GM18505 (cell line): Measurements from ENCODE around the gene SERPINB8.
A peak's percentile ranks its signal among the peaks of the same experiment; 100 is the strongest.
"Not testable (repeated sequence)": the region's sequence is repeated elsewhere in the genome, so short reads cannot be mapped to it uniquely, and the experiment has no call there.

ENCODE experiments used
- ATAC-seq: cut with Tn5 transposase; IDR thresholded peaks from one replicate; pipeline ENCODE4 v1.9.1; 2021; ENCODE audit not compliant: unreplicated experiment
- POLR2A ChIP-seq: IDR thresholded peaks from 4 replicates; pipeline ENCODE4 v1.6.1; 2011; ENCODE audit warnings: borderline replicate concordance; ENCODE audit not compliant: insufficient read depth, insufficient read length; ENCODE audit errors: extremely low read depth

Gene SERPINB8, protein sequence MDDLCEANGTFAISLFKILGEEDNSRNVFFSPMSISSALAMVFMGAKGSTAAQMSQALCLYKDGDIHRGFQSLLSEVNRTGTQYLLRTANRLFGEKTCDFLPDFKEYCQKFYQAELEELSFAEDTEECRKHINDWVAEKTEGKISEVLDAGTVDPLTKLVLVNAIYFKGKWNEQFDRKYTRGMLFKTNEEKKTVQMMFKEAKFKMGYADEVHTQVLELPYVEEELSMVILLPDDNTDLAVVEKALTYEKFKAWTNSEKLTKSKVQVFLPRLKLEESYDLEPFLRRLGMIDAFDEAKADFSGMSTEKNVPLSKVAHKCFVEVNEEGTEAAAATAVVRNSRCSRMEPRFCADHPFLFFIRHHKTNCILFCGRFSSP

DNA sequence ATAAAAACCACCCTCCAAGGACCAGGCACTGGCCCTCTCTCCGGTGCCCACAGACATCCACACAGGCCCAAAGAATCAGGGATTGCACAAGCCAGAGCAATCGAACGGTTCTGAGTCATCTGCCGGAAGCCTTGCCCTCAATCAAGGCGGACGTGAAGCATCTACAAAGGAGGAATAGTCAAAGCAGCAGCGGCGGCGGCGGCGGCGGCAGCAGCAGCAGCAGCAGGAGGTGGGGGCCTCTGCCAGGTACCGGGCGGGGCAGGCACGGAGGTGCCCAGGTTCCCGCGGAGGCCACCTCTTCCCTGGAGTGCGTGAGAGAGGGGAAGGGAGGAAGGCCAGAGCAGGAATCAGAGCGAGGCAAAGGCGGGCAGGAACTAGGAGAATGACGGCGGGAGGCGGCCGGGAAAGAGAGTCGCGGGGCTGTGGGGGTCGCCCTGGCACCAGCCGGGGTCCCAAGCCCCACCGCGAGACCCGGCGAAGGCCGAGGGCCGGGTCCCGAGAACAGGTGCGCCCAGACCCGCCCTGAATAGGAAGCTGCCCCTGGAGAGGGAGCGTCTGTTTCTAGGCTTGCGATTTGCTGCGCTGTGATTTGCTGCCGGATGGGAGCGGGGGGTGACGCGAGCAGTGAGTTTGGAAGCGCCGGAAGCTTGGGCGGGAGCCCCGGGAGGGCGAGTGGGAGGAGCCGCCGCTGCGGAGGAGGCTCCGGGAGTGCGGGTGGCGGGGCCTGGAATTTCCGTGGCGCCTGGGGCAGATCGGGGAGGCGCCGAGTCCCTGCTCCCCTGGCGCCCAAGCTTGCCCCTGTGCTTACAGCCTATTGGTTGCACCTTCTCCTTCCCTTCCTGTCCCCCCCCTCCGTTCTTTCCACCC, at the start of gene SERPINB8:
Gene SERPINB8, plus strand, starts transcription at position 140 of the 867 bp plus-strand sequence. CDS start 8,228 bp downstream, outside the sequence.
- peak; percentile 92 for ATAC-seq
- TF ChIP-seq POLR2A: peak; percentile 83

DNA sequence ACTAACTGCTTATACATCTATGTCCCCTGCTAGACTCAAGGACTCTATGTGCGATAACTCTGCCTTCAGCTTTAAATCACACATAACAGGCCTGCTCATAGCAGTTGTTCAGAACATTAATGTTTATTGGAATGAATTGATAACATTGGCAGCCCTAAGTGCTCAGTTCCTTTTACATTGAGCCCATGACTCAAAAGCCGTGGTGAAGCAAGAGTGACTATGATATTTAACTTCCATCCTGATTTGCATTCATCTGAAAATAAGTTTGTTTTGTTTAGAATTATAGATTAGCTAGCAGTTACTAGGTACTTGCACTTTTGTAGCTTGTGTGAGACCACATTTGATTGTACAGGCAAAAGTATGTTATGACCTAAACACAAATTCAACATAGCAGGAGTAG, 47.8 kb upstream of the SERPINB8 start:
- no peak for TF ChIP-seq POLR2A
- no peak for ATAC-seq

DNA sequence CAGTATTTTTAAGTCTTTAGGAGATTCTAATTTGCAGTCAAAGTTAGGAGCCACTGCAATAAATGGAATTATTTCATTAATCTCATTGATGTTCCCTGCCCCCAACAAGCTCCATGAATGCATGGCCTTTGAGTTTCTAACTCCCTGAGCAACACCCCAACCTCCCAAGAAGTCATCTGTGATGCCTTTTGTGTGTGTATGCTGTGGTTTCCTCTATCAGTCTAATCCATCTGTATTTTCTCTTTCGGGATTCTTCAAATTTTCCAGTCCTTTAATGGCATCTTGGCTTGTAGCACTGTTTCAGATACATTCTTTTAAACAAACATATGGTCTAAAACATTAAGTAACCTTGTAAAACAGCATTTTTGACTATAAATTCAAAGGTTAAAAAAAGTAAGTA, 45.3 kb upstream of the SERPINB8 start:
- TF ChIP-seq POLR2A: no peak
- ATAC-seq: no peak

DNA sequence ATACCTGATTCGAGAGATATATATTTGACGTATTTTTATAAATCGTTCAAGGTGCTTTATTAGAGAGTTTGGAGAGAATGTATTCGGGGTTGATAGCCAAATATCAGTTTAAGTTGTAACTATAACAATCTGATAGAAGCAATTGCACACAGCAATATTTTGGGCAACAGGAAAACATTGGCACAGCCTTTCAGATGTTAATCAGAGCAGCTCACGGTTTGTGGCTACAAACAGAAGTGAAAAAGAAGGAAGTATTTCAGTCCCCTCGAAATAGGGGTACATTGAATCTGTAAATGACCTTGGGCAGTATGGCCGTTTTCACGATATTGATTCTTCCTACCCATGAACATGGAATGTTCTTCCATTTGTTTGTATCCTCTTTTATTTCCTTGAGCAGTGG, 41.5 kb upstream of the SERPINB8 start:
- no peak for ATAC-seq
- no peak for TF ChIP-seq POLR2A

DNA sequence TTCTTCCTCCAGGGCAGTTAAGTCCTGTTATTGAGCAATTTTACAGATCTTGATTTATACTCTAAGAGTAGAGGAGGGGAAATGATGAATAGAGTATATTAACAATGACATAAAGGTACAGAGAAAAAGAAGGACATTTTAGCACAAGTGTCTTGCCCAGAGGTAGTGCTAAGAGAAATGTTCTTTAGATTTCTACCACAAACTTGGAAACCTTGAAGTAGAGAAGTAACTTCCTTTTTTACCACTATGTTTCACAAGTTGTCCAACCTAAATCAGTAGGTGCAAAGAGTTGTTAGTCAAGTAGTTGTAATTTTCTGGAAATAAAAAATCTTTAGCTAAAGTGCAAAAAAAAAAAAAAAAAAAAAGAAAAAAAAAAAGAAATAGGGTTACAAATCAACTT, 40.5 kb upstream of the SERPINB8 start:
- not testable (repeated sequence) for ATAC-seq

DNA sequence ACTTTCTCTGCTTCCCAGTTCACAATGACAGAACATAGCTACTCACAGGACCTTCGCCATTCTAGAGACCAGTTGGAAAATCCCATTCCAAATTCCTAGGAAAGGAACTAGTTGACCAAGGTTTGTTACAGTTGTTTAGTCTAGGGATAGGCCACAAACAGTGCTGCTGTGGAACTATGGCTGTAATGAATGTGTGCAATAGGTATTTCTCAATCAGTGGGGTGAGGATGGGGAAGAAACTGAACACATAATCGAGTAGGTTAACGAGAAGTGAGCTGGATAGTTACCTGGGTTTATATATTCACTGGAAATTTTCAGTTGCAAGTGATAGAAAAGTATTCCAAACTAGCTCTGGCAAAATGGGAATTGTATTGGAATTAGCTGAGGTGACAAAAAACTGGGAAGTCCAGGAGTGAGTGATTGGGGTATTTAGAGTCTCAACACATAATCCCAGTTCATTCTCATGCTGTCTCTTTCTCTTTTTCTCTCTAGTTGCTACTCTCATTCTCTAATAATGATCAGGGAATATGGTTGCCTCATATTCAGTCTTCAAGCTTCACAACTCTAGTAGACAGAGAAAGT, 39.0 kb upstream of the SERPINB8 start:
- ATAC-seq: no peak
- TF ChIP-seq POLR2A: no peak

DNA sequence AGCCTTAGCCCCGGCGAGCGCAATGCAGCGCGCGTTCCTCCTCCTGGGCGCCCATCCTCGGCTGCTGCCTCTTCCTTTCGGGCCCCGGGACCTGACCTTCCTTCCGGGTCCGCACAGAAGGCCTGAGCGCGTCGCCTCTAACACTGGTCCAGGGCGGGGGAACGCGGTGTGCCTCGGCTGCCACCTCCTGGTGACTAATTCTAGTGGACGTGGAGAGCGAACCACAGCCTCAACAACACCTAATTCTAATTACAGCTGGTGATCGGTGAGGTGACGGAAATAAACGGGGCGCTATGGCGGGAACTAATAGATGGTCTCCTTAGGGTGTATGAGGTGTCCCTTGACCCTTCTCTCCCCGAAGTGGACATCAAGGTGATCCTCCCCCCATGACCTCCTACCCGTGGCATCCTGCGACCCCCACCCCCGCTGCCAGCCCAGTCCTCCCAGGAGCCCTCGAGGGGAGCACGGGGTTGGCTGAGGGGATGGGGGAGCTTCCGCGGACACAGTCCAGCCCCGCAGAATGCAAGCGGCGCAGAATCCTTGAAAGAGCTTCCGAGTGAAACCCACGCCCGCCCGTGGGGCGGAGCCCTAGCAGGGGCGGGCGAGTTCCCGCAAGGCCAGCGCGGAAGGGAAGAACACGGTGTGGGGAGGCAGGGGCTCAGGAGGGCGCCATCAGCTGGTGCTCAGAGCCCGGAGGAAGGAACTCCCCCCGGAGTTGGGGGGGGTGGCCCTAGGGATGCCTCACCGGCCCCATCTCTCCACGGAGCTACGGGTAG, 33.5 kb upstream of the SERPINB8 start:
- peak; percentile 97 for ATAC-seq
- peak; percentile 43 for TF ChIP-seq POLR2A

DNA sequence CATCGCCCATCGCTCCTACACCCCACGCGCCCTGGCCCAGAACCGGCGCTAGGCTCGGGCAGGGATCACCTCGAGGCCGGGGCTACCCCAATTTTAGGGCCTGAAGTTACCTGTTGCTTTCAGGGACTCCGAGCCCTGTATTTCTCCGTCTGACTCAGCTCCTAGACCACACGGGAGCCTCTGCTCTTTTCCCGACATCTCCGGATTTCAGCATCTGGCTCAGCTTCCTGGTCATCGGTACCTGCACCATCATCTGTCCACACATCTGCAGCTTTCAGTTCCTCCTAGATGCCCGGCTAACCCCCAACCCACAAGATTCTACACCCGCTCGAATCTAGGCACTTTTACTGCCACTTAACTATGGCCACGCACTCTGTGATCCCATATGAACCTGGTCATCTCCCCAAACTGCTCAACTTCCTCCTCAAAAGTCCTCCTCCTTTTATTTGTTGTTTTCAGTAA, 32.9 kb upstream of the SERPINB8 start:
- no peak for TF ChIP-seq POLR2A
- no peak for ATAC-seq

DNA sequence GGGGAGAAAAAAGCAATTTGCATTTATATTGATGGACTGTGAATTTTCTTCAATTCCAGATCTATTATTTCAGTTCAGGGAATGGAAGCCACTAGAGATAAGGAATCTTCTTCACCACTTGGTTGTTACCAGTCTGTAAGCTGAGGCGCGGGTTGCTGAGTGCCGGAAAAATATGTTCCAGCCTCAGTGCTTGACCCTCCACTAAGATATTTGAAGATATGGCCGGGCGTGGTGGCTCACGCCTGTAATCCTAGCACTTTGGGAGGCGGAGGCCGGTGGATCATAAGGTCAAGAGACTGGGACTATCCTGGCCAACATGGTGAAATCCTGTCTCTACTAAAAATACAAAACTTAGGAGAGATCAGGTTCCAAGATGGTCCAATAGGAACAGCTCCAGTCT, 29.9 kb upstream of the SERPINB8 start:
- no peak for TF ChIP-seq POLR2A
- ATAC-seq: no peak

DNA sequence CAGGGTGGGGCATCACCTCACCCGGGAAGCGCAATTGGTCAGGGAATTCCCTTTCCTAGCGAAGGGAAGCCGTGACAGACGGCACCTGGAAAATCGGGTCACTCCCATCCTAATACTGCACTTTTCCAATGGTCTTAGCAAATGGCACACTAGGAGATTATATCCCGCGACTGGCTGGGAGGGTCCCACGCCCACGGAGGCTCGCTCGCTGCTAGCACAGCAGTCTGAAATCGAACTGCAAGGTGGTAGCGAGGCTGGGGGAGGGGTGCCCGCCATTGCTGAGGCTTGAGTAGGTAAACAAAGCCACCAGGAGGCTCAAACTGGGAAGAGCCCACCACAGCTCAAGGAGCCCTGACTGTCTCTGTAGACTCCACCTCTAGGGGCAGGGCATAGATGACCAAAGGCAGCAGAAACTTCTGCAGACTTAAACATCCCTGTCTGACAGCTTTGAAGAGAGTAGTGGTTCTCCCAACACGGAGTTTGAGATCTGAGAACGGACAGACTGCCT, 29.3 kb upstream of the SERPINB8 start:
- not testable (repeated sequence) for ATAC-seq

DNA sequence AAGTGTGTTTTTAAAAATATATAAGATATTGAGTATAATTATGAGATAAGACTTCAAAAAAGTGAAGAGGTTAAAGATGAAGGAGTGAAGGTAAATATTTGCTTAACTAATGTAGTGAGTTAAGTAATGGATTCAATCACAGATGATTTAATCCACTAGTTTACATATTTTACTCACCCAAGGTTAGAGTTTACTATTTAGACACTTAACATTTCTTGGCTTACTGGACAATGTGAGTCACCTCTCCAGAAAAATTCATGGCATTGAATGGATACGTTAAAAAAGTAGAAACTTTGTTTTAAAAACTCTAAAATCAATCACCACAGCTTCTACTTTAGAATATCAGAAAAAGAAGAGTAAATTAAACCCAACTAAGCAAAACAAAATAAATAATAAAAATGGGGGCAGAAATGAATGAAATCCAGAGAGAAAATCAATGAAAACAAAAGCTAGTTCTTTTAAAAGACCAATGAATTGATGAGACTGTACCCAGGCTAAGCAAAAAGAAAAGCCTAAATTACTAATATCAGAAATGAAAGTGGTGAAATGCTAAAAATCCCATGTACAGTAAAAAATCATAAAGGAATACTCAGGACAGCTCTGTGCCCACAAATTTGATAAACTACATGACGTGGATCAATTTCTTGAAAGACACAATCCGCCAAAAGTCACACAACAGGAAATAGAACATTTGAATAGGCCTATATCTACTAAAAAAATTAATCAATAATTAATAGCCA, 22.7 kb upstream of the SERPINB8 start:
- no peak for ATAC-seq
- TF ChIP-seq POLR2A: no peak

DNA sequence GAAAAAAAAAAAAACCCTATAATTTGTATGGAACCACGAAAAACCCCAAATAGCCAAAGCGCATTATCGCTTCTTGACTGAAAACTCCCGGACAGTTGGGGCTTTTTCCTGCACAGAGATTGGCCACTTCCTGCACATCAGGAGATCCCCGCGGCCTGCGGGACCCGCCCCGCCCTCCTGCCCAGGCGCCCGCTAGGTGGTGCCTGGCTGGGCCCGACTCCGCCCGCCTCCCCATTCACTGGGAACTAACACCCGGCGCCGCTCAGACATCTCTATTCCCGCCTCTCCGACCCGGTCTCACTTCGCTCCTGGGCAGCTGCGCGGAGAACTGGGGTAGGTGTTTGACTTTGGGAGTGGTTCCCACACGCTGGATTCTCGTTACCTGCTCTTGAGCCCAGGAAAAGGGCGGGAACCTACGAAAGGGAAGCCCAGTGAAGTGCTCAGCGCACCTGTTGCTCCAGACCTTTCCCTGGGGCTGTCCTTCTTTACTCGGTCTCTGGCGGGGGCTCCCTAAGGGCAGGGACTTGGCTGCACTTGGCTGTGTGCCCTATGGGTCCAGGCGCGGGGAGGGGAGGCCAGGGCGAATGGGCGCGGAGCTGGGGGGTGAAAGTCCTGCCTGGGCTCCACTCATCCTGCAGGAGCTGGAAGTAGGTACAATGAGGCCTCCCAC, 20.7 kb upstream of the SERPINB8 start, which contains the start of gene HMSD:
Gene HMSD, plus strand, starts transcription at position 234 of the 670 bp plus-strand sequence. CDS start 4,155 bp downstream, outside the sequence.
- peak; percentile 89 for ATAC-seq
- peak; percentile 77 for TF ChIP-seq POLR2A

DNA sequence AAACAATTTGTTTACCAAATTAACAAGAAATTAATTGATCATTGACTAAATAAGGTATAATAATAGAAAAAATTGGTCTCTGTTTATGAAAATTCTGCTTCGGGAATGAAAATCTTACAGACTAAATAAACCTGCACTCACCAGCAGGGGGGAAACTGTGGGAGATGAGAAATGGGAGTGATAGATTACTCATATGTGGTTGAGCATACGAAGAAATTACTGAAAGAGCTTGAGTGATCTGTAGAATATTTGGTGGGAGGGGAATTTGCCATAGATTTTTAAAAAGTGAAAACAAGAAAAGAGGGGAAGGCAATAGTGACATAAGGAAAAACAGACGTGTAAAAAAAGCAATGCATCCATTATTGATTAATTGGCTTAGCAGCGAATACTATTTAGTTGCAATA, 18.6 kb upstream of the SERPINB8 start:
- peak; percentile 51 for ATAC-seq
- TF ChIP-seq POLR2A: no peak
